C4-2B (cell line): ENCODE results near the gene ARHGAP15.

Experiments
- ZFX ChIP-seq: fragments of 450-650 bp; IDR thresholded peaks from 2 replicates; pipeline ENCODE4 v1.6.1; 2017
- TF ChIP-seq, protein P1 (sequence below): fragments of 450-650 bp; conservative IDR thresholded peaks from 2 replicates; pipeline ENCODE4 v1.5.1; 2017; ENCODE audit warnings: mild to moderate bottlenecking

GRCh38 chr2:143744114-143744513 lies 614.9 kb downstream of the ARHGAP15 start:
- TF ChIP-seq, protein P1, sequence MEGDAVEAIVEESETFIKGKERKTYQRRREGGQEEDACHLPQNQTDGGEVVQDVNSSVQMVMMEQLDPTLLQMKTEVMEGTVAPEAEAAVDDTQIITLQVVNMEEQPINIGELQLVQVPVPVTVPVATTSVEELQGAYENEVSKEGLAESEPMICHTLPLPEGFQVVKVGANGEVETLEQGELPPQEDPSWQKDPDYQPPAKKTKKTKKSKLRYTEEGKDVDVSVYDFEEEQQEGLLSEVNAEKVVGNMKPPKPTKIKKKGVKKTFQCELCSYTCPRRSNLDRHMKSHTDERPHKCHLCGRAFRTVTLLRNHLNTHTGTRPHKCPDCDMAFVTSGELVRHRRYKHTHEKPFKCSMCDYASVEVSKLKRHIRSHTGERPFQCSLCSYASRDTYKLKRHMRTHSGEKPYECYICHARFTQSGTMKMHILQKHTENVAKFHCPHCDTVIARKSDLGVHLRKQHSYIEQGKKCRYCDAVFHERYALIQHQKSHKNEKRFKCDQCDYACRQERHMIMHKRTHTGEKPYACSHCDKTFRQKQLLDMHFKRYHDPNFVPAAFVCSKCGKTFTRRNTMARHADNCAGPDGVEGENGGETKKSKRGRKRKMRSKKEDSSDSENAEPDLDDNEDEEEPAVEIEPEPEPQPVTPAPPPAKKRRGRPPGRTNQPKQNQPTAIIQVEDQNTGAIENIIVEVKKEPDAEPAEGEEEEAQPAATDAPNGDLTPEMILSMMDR: no peak
- no peak for TF ChIP-seq ZFX
